ENCODE results near the gene DIP2C. TPM values are rescaled to one million over a fixed set of nuclear protein-coding genes. Genes with fewer than 3 reads are reported as not detected.

DIP2C gene
- total and polyA plus RNA-seq, 2 donors from 2014 or later: 6.2 to 22.6 TPM

- DNase-seq (no peak), FAIRE-seq (no peak)
- intact Hi-C loops (cut with DNase I): no loop called here
- TF ChIP-seq, protein P1, sequence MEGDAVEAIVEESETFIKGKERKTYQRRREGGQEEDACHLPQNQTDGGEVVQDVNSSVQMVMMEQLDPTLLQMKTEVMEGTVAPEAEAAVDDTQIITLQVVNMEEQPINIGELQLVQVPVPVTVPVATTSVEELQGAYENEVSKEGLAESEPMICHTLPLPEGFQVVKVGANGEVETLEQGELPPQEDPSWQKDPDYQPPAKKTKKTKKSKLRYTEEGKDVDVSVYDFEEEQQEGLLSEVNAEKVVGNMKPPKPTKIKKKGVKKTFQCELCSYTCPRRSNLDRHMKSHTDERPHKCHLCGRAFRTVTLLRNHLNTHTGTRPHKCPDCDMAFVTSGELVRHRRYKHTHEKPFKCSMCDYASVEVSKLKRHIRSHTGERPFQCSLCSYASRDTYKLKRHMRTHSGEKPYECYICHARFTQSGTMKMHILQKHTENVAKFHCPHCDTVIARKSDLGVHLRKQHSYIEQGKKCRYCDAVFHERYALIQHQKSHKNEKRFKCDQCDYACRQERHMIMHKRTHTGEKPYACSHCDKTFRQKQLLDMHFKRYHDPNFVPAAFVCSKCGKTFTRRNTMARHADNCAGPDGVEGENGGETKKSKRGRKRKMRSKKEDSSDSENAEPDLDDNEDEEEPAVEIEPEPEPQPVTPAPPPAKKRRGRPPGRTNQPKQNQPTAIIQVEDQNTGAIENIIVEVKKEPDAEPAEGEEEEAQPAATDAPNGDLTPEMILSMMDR (IDR thresholded peaks at IDR 0.05; ENCODE audit: borderline replicate concordance, extremely low read depth, insufficient read depth): no peak
- H3K4me1 ChIP-seq (ENCODE audit: control insufficient read depth in 2 of 3, insufficient read depth in 2 of 3, low read depth in 1 of 3, low read length in 3 of 3): peaks cover 0 to 2% (median 0%) of the 10 kb centered on the region in 3 donors
- H3K9me3 ChIP-seq (ENCODE audit: control insufficient read depth in 2 of 3, insufficient read depth in 1 of 3, low read length in 3 of 3): no peaks in the 10 kb centered on the region
- no peak overlapping the region for H3K27ac ChIP-seq (ENCODE audit: low read depth in 2 of 2, low read length in 2 of 2)
- peaks cover 2 to 12% (median 9%) of the 10 kb centered on the region in 3 donors for H3K36me3 ChIP-seq (ENCODE audit: control insufficient read depth in 2 of 3, insufficient read depth in 3 of 3, low read length in 3 of 3)
- H3K4me3 ChIP-seq (ENCODE audit: low read length in 3 of 3): no peak overlapping the region
- H3K27me3 ChIP-seq (ENCODE audit: control insufficient read depth, insufficient read depth, low read length): no peaks in the 10 kb centered on the region
- no peak overlapping the region for H3K9ac ChIP-seq (ENCODE audit: low read length in 3 of 3)
Observed at GRCh38 chr10:326350-326749, 363.1 kb downstream of the DIP2C start.

DNA sequence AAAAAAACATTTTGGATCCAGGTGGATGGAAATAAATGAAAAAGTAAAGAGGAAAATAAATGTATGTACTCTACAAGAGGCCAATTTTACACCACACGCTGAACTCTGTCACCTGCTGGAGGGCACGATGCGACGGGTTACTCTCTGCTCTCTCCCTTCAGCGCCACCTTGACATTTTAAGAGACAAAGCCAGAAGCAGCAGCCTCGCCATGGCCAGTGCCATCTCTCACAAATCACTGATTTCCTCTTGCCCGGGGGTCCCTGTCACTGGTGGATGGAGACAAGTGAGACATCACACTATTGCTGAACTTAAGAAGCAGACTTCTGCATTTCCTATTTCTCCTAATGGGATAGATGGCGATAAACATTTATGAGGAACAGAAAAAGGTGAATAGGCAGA lies 364.2 kb downstream of the DIP2C start:
- no peaks in the 10 kb centered on the region for H3K27me3 ChIP-seq (ENCODE audit: control insufficient read depth, insufficient read depth, low read length)
- no peak overlapping the region for H3K4me3 ChIP-seq (ENCODE audit: low read length in 3 of 3)
- TF ChIP-seq, protein P1 (IDR thresholded peaks at IDR 0.05; ENCODE audit: borderline replicate concordance, extremely low read depth, insufficient read depth): no peak
- H3K9ac ChIP-seq (ENCODE audit: low read length in 3 of 3): no peak overlapping the region
- no peak overlapping the region for H3K27ac ChIP-seq (ENCODE audit: low read depth in 2 of 2, low read length in 2 of 2)
- DNase-seq: no peak
- H3K9me3 ChIP-seq (ENCODE audit: control insufficient read depth in 2 of 3, insufficient read depth in 1 of 3, low read length in 3 of 3): no peaks in the 10 kb centered on the region
- intact Hi-C loops (cut with DNase I): no loop called here
- peaks cover 2 to 17% (median 9%) of the 10 kb centered on the region in 3 donors for H3K36me3 ChIP-seq (ENCODE audit: control insufficient read depth in 2 of 3, insufficient read depth in 3 of 3, low read length in 3 of 3)
- peaks cover 0 to 4% (median 0%) of the 10 kb centered on the region in 3 donors for H3K4me1 ChIP-seq (ENCODE audit: control insufficient read depth in 2 of 3, insufficient read depth in 2 of 3, low read depth in 1 of 3, low read length in 3 of 3)
- FAIRE-seq: no peak

DNA sequence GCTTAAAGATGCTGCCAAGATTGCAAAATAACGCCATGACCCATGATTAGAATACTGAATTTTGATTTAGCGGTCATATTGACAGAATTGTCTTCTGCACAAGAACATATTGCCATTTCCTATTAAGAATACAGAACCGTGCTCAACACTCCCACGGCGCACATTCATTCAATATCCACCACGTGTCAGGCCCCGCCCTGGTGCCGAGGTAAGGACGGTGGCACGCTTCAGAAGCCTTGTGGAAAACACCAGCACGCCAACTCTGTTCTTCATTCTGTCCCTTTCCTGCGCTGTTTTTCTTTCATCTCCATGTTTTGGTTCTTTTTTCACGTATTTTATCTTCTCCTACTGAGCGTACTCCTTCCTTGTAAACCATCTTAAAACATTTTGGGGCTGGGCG lies 364.9 kb downstream of the DIP2C start:
- Histone ChIP-seq H3K27me3 (ENCODE audit: control insufficient read depth, insufficient read depth, low read length) (no peaks in the 10 kb centered on the region), H3K9ac (ENCODE audit: low read length in 3 of 3) (no peak overlapping the region), H3K9me3 (ENCODE audit: control insufficient read depth in 2 of 3, insufficient read depth in 1 of 3, low read length in 3 of 3) (no peaks in the 10 kb centered on the region), H3K4me3 (ENCODE audit: low read length in 3 of 3) (no peak overlapping the region), H3K36me3 (ENCODE audit: control insufficient read depth in 2 of 3, insufficient read depth in 3 of 3, low read length in 3 of 3) (peaks cover 2 to 17% (median 9%) of the 10 kb centered on the region in 3 donors), H3K4me1 (ENCODE audit: control insufficient read depth in 2 of 3, insufficient read depth in 2 of 3, low read depth in 1 of 3, low read length in 3 of 3) (peaks cover 0 to 4% (median 0%) of the 10 kb centered on the region in 3 donors), H3K27ac (ENCODE audit: low read depth in 2 of 2, low read length in 2 of 2) (no peak overlapping the region)
- FAIRE-seq (no peak), DNase-seq (no peak)
- TF ChIP-seq, protein P1 (IDR thresholded peaks at IDR 0.05; ENCODE audit: borderline replicate concordance, extremely low read depth, insufficient read depth): no peak
- intact Hi-C loops (cut with DNase I): no loop called here

All from kidney (tissue), 14 donors.